Measurements from ENCODE around the gene LSM4. TPM values are rescaled to one million over a fixed set of nuclear protein-coding genes. Genes with fewer than 3 reads are reported as not detected.
A peak's percentile ranks its signal among the peaks of the same experiment; 100 is the strongest.

LSM4 gene
- total RNA-seq, 6 experiments from 2014 or later = 37.6 to 139 (median 47.3) TPM

DNA sequence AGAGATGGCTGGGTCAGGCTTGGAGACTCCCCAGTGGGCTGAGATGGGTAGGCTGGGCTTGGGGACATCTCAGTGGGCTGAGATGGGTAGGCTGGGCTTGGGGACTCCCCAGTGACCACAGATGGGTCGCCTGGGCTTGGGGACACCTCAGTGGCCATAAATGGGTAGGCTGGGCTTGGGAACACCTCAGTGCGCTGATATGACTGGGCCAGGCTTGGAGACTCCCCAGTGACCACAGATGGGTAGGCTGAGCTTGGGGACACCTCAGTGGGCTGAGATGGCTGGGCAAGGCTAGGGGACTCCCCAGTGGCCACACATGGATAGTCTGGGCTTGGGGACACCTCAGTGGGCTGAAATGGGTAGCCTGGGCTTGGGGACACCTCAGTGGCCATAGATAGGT, 61.4 kb downstream of the LSM4 start:
- no peak for ATAC-seq
- no peaks in the 10 kb centered on the region for H3K9me3 ChIP-seq
- no CpG with 5 or more reads among the region's 2 CpGs for WGBS (ENCODE audit: insufficient coverage, low coverage, low lambda C conversion rate, missing lambda C conversion rate)
- no peak for DNase-seq
- H3K27me3 ChIP-seq = no peaks in the 10 kb centered on the region
- no peak overlapping the region for H3K27ac ChIP-seq
- H3K4me1 ChIP-seq = no peaks in the 10 kb centered on the region
- H3K36me3 ChIP-seq = peaks cover 0 to 2% (median 0%) of the 10 kb centered on the region in 4 donors
- intact Hi-C loops (cut with DNase I) = no loop called here
- no peak overlapping the region for H3K4me3 ChIP-seq
- no peak for TF ChIP-seq POLR2A (IDR thresholded peaks at IDR 0.05)
- TF ChIP-seq, protein P1, sequence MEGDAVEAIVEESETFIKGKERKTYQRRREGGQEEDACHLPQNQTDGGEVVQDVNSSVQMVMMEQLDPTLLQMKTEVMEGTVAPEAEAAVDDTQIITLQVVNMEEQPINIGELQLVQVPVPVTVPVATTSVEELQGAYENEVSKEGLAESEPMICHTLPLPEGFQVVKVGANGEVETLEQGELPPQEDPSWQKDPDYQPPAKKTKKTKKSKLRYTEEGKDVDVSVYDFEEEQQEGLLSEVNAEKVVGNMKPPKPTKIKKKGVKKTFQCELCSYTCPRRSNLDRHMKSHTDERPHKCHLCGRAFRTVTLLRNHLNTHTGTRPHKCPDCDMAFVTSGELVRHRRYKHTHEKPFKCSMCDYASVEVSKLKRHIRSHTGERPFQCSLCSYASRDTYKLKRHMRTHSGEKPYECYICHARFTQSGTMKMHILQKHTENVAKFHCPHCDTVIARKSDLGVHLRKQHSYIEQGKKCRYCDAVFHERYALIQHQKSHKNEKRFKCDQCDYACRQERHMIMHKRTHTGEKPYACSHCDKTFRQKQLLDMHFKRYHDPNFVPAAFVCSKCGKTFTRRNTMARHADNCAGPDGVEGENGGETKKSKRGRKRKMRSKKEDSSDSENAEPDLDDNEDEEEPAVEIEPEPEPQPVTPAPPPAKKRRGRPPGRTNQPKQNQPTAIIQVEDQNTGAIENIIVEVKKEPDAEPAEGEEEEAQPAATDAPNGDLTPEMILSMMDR (IDR thresholded peaks at IDR 0.05) = no peak

DNA sequence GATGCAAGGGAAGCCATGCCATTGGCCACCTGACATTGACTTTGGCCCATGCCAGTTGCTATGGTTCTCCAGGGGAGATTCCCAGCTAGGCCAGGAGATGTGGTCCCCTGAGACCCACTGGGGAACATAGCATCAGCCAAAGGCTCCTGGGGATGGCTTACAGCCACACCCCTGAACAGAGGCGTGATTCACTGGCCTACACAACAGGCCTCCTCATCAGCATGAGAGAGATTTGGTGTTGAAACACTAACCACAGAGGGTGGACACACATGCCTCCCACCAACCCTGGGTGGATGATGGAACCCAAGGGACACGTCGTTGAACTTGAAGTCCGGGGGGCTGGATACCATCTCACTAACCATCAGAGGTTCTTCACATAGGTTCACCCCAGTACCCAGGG, 63.0 kb downstream of the LSM4 start:
- ATAC-seq (no peak), DNase-seq (no peak)
- intact Hi-C loops (cut with DNase I) = no loop called here
- Histone ChIP-seq H3K4me1 (no peaks in the 10 kb centered on the region), H3K36me3 (no peaks in the 10 kb centered on the region), H3K27ac (no peak overlapping the region), H3K27me3 (no peaks in the 10 kb centered on the region), H3K4me3 (no peak overlapping the region), H3K9me3 (no peaks in the 10 kb centered on the region)
- TF ChIP-seq, protein P1 (IDR thresholded peaks at IDR 0.05) = no peak
- TF ChIP-seq POLR2A (IDR thresholded peaks at IDR 0.05) = no peak
- WGBS (ENCODE audit: insufficient coverage, low coverage, low lambda C conversion rate, missing lambda C conversion rate) = no CpG with 5 or more reads among the region's 4 CpGs

DNA sequence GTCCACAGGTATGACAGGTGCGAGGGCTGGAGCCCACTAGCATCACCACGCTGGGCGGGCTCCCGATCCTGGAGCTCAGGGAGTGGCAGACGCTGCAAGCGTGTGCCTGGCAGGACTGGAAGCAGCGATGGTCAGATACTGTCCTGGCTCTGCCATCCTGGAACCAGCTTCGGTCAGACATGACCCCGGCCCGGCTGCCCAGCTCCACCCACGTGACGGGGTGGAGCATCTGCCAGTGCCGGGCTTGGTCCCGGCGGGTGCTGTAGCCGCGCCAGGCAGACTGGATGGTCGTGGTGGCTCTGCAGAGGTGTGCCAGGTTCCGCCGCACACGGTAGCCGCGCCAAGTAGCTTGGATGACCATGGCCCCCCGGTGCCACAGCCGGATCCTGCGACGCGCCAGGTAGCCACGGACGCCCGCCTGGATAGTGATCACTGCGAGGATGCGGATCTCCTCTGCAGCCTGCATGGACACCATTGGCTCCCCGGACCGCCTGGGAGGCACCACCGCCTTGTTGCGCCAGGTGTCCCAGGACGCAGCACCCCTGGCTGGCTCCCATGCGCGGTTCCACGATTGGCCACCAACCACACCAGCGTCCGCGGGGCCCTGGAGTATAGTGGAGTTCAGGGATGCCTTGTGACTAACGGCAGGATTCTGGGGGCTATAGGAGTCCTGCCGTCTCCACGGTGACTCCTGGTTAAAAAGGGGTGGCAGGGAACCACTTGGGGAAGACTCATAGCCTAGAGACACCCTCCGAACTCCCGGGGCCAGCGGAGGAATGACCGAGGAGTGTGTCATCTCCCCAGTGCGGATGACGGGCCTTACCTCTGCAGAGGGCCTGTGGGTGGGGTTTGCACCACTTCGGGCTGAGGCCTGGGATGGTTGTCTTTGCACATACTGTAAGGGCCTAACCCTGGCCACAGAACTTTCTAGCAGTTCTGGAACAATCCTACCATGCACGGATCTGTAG, 65.1 kb downstream of the LSM4 start:
- Histone ChIP-seq H3K4me3 (no peak overlapping the region), H3K36me3 (no peaks in the 10 kb centered on the region), H3K4me1 (no peaks in the 10 kb centered on the region), H3K27ac (no peak overlapping the region), H3K27me3 (no peaks in the 10 kb centered on the region), H3K9me3 (no peaks in the 10 kb centered on the region)
- DNase-seq (no peak), ATAC-seq (peak in 1 of 4 donors; percentile 9)
- intact Hi-C loops (cut with DNase I) = no loop called here
- TF ChIP-seq, protein P1 (IDR thresholded peaks at IDR 0.05) = no peak
- TF ChIP-seq POLR2A (IDR thresholded peaks at IDR 0.05) = no peak
- no CpG with 5 or more reads among the region's 55 CpGs for WGBS (ENCODE audit: insufficient coverage, low coverage, low lambda C conversion rate, missing lambda C conversion rate)

Small RNA genes within 50 kb of the gene (microRNA-seq; reads per million reads assigned to microRNA genes)
- 2.9 to 5.2 reads per million in 2 donors for gene MIR3188

Small RNA genes within 50 kb of the gene (small RNA-seq; reads per million reads assigned to genes)
- gene MIR3188 (0.39 to 0.65 reads per million in 2 experiments), gene RN7SL513P (0 reads per million in 2 experiments), gene RPL39P38 (0 reads per million in 2 experiments)

Other genes with a start within 250 kb of the LSM4 start
- 1 to 10 TPM in 1 of 6 experiments, under 1 TPM in 5; 0.25 to 2.0 (median 0.70) TPM for gene IL12RB1, start 236.1 kb downstream of the LSM4 start, total RNA-seq
- gene MAST3, start 225.3 kb downstream of the LSM4 start, total RNA-seq = 10 to 100 TPM in 3 of 6 experiments, 1 to 10 TPM in 3; 8.0 to 17.9 (median 10.0) TPM
- 10 to 100 TPM; 11.1 to 21.4 (median 14.6) TPM for gene PIK3R2, start 169.9 kb downstream of the LSM4 start, total RNA-seq
- 100 to 1,000 TPM in 3 of 6 experiments, 10 to 100 TPM in 3; 54.0 to 205 (median 91.8) TPM for gene IFI30, start 149.3 kb downstream of the LSM4 start, total RNA-seq
- gene MPV17L2, start 129.9 kb downstream of the LSM4 start, total RNA-seq = 10 to 100 TPM in 2 of 6 experiments, 1 to 10 TPM in 4; 6.5 to 26.4 (median 7.5) TPM
- 1 to 10 TPM in 3 of 6 experiments, under 1 TPM in 3; 0.81 to 2.6 (median 1.4) TPM for gene RAB3A, start 119.0 kb downstream of the LSM4 start, total RNA-seq
- 1 to 10 TPM in 1 of 6 experiments, under 1 TPM in 5; 0.25 to 1.1 (median 0.57) TPM for gene PDE4C, start 96.6 kb downstream of the LSM4 start, total RNA-seq
- gene IQCN, start 48.6 kb downstream of the LSM4 start, total RNA-seq = 1 to 10 TPM in 5 of 6 experiments, under 1 TPM in 1; 0.82 to 5.3 (median 2.5) TPM
- 100 to 1,000 TPM in 4 of 6 experiments, 10 to 100 TPM in 2; 29.3 to 188 (median 134) TPM for gene JUND, start 41.5 kb downstream of the LSM4 start, total RNA-seq
- 10 to 100 TPM; 33.0 to 55.5 (median 40.7) TPM for gene PGPEP1, start 17.5 kb upstream of the LSM4 start, total RNA-seq
- 100 to 1,000 TPM in 2 of 6 experiments, 10 to 100 TPM in 2, 1 to 10 TPM in 1, under 1 TPM in 1; 0.88 to 160 (median 57.5) TPM for gene GDF15, start 63.1 kb upstream of the LSM4 start, total RNA-seq
- gene LRRC25, start 74.5 kb upstream of the LSM4 start, total RNA-seq = 10 to 100 TPM in 1 of 6 experiments, 1 to 10 TPM in 5; 1.9 to 12.6 (median 3.2) TPM
- 10 to 100 TPM; 12.8 to 23.9 (median 15.9) TPM for gene SSBP4, start 96.3 kb upstream of the LSM4 start, total RNA-seq
- gene ISYNA1, start 115.1 kb upstream of the LSM4 start, total RNA-seq = 1 to 10 TPM; 6.5 to 8.3 (median 7.8) TPM
- 10 to 100 TPM in 2 of 6 experiments, 1 to 10 TPM in 4; 5.3 to 11.9 (median 8.6) TPM for gene ELL, start 199.0 kb upstream of the LSM4 start, total RNA-seq
- gene FKBP8, start 220.5 kb upstream of the LSM4 start, total RNA-seq = 100 to 1,000 TPM in 3 of 6 experiments, 10 to 100 TPM in 3; 92.7 to 179 (median 118) TPM
- gene KXD1, start 234.8 kb upstream of the LSM4 start, total RNA-seq = 10 to 100 TPM; 30.2 to 93.0 (median 36.1) TPM
- gene UBA52, start 248.8 kb upstream of the LSM4 start, total RNA-seq = 100 to 1,000 TPM; 256 to 470 (median 406) TPM

All from right lobe of liver (tissue), 6 donors.